H1 (cell line): ENCODE results near the gene FN3KRP. TPM values are rescaled to one million over a fixed set of nuclear protein-coding genes. Genes with fewer than 3 reads are reported as not detected.

Experiments used
- ATF2 ChIP-seq: IDR thresholded peaks from 2 replicates; pipeline ENCODE4 v1.6.1; 2012; ENCODE audit warnings: low read length, inconsistent platforms
- CBX8 ChIP-seq: fragments of 300-800, 300-1000 bp; sonication (generic); IDR thresholded peaks from 2 replicates; pipeline ENCODE4 v1.7.1; 2016; ENCODE audit warnings: low read depth, low read length, borderline replicate concordance
- CHD7 ChIP-seq: fragments of 300-600 bp; sonication (generic); IDR thresholded peaks from 2 replicates; pipeline ENCODE4 v1.7.1; 2012; ENCODE audit warnings: low read length, moderate library complexity, mild to moderate bottlenecking, inconsistent platforms; ENCODE audit not compliant: insufficient replicate concordance
- GTF2F1 ChIP-seq: IDR thresholded peaks from 2 replicates; pipeline ENCODE4 v1.6.1; 2012; ENCODE audit warnings: low read depth, low read length, improper control_type of control experiment, borderline replicate concordance
- MAX ChIP-seq: IDR thresholded peaks from 2 replicates; pipeline ENCODE4 v1.6.1; 2012; ENCODE audit warnings: inconsistent platforms
- polyA plus RNA-seq, 7 experiments: library from polyadenylated mRNA; depleted of rRNA in 3 of 7; stranded (reverse) in 5 of 7; unstranded in 2 of 7; fragments of >200 nt in 5 of 7; fragments of 200-250 nt in 2 of 7; gene quantifications; 1 replicate in 5 of 7; 2 replicates in 1 of 7; 4 replicates in 1 of 7; pipeline versions ENCODE4 v1.2.1 to v1.2.3, GENCODE V29; 2011 to 2013; ENCODE audit warnings: missing spikeins in 2 of 7, mixed read lengths in 2 of 7
- total RNA-seq: library from RNA; stranded (reverse); fragmentation: NEBNext Ultra II Directional; extraction: Animal tissue kit (Norgen Biotek cat#: 25700); gene quantifications from 2 replicates; pipeline ENCODE4 v1.2.1, GENCODE V29; 2021

The FN3KRP gene
- total and polyA plus RNA-seq, 2 of the 8 experiments (the other 6 are each of a cell fraction or from before 2014, with no cell fraction given) = 18.1 to 21.4 TPM

DNA sequence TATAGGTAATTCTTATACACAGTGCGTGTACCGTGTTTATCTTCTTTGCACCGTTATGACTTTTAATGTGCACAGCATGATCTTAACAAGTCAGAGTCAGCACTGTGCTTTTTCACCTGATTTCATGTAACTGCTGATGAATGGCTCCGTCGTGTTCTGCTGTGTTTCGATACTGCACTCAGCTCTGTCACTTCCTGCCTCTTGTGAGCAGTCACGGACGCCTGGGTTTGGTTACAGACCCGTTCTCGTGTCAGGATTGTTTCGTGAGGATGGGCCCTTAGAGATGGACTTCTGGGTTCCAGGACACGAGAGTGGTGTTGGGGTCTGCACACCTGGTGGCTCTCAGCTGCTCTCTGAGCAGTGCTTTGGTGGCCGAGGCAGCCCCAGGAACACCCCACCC lies 59.9 kb downstream of the FN3KRP start (continued):
- TF ChIP-seq CHD7 (no peak), CBX8 (no peak), GTF2F1 (no peak), MAX (no peak), ATF2 (no peak)
